Right atrium auricular region (tissue), 2 donors: ENCODE results near the gene C14orf93. TPM values are rescaled to one million over a fixed set of nuclear protein-coding genes. Genes with fewer than 3 reads are reported as not detected.

Experiments
- DNase-seq: peaks from one replicate; pipeline ENCODE4 v3.0.0-alpha.2; 2019; ENCODE audit warnings: low spot score
- H3K27ac ChIP-seq, 2 donors: fragments of 200-600 bp; sonication (generic); 1 replicate in 1 of 2; 2 replicates in 1 of 2; pipeline ENCODE4 v1.5.1; 2016 to 2019
- H3K27me3 ChIP-seq, 2 donors: fragments of 200-600 bp; sonication (generic); one replicate each; pipeline versions ENCODE4 v1.5.1 to v1.6.0; 2017 to 2019
- H3K36me3 ChIP-seq: fragments of 200-600 bp; sonication (generic); one replicate; pipeline ENCODE4 v1.5.1; 2016
- H3K4me1 ChIP-seq, 2 donors: fragments of 200-600 bp; sonication (generic); one replicate each; pipeline versions ENCODE4 v1.5.1 to v1.6.0; 2017 to 2019
- H3K4me3 ChIP-seq, 2 donors: fragments of 200-600 bp; sonication (generic); 1 replicate in 1 of 2; 2 replicates in 1 of 2; pipeline ENCODE4 v1.5.1; 2017 to 2019; ENCODE audit warnings: mild to moderate bottlenecking in 1 of 2, moderate library complexity in 1 of 2
- H3K9me3 ChIP-seq, 2 donors: fragments of 200-600 bp; sonication (generic); one replicate each; pipeline ENCODE4 v1.5.1; 2019
- CTCF ChIP-seq, 2 donors: fragments of 200-600 bp; sonication (generic); IDR thresholded peaks; one replicate each; pipeline ENCODE4 v1.5.1; 2019; ENCODE audit warnings: antibody characterized with exemption in 2 of 2
- total RNA-seq, 2 donors: library from RNA; depleted of rRNA; stranded (reverse); fragments of >200 nt; gene quantifications; one replicate each; pipeline ENCODE4 v1.1.0, GENCODE V29; 2016

The C14orf93 gene
- total RNA-seq, 2 donors from 2014 or later, result 5.0 to 6.8 TPM

- Histone ChIP-seq H3K27me3 (no peaks in the 10 kb centered on the region), H3K4me3 (no peak overlapping the region), H3K36me3 (no peaks in the 10 kb centered on the region), H3K4me1 (peaks cover 0 to 9% of the 10 kb centered on the region in 2 donors), H3K9me3 (no peaks in the 10 kb centered on the region), H3K27ac (peak overlapping the region; percentile 16 to 35)
- no peak for TF ChIP-seq CTCF (IDR thresholded peaks at IDR 0.05)
- no peak for DNase-seq
Measured at GRCh38 chr14:23047034-23047634, 37.2 kb upstream of the C14orf93 start.

- no peaks in the 10 kb centered on the region for H3K9me3 ChIP-seq
- no peak overlapping the region for H3K4me3 ChIP-seq
- peaks cover 0 to 9% of the 10 kb centered on the region in 2 donors for H3K4me1 ChIP-seq
- peak overlapping the region in 1 of 2 donors; percentile 35 for H3K27ac ChIP-seq
- DNase-seq, result no peak
- no peaks in the 10 kb centered on the region for H3K27me3 ChIP-seq
- no peaks in the 10 kb centered on the region for H3K36me3 ChIP-seq
- no peak for TF ChIP-seq CTCF (IDR thresholded peaks at IDR 0.05)
Measured at GRCh38 chr14:23045419-23046357, 35.7 kb upstream of the C14orf93 start.

GRCh38 chr14:23044840-23045239 lies 34.9 kb upstream of the C14orf93 start:
- no peak for TF ChIP-seq CTCF (IDR thresholded peaks at IDR 0.05)
- Histone ChIP-seq H3K27me3 (no peaks in the 10 kb centered on the region), H3K9me3 (no peaks in the 10 kb centered on the region), H3K36me3 (no peaks in the 10 kb centered on the region), H3K27ac (peak overlapping the region in 1 of 2 donors; percentile 35), H3K4me3 (no peak overlapping the region), H3K4me1 (peaks cover 0 to 9% of the 10 kb centered on the region in 2 donors)
- DNase-seq, result no peak

GRCh38 chr14:23043754-23044153 lies 33.8 kb upstream of the C14orf93 start:
- Histone ChIP-seq H3K4me1 (peaks cover 0 to 9% of the 10 kb centered on the region in 2 donors), H3K4me3 (no peak overlapping the region), H3K27me3 (no peaks in the 10 kb centered on the region), H3K36me3 (no peaks in the 10 kb centered on the region), H3K9me3 (no peaks in the 10 kb centered on the region), H3K27ac (no peak overlapping the region)
- DNase-seq, result no peak
- TF ChIP-seq CTCF (IDR thresholded peaks at IDR 0.05), result no peak

- Histone ChIP-seq H3K4me3 (no peak overlapping the region), H3K9me3 (no peaks in the 10 kb centered on the region), H3K36me3 (no peaks in the 10 kb centered on the region), H3K4me1 (peaks cover 0 to 9% of the 10 kb centered on the region in 2 donors), H3K27me3 (no peaks in the 10 kb centered on the region), H3K27ac (no peak overlapping the region)
- no peak for TF ChIP-seq CTCF (IDR thresholded peaks at IDR 0.05)
- no peak for DNase-seq
Measured at GRCh38 chr14:23043145-23043544, 33.2 kb upstream of the C14orf93 start.
